ENCODE measurements around the gene DPYSL3.
A peak's percentile ranks its signal among the peaks of the same experiment; 100 is the strongest.

Gene DPYSL3

DNA sequence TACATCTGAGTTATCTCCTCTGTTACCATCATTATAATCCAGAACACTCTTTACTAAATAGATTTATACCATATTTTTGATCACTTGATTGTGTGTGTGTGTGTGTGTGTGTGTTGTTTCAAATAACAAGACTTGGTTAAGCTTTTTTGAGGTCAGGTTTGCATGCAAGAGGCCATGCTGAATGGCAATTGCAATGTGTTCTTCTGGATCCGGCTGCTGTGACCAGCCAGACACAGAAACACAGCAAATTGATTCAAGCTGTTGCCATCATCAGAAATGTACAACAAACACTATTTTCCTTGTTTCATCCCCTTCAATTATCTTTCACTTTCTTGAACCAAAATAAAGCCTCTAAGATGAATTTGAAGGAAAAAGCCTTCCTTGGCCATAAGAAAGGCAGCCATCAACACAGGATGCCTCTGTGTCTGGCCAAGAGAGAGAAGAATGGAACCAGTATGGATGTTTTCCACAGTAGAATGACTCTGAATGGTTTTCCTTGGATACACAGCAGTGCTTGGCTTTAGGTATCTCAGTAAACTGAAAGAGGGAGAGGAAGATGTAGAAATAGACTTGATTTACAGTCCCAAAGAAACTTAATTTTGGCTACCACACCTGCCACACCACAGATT, 53.9 kb downstream of the DPYSL3 start:
- TF ChIP-seq ELF4 (IDR thresholded peaks at IDR 0.05): no peak
- no peak for TF ChIP-seq LEF1 (IDR thresholded peaks at IDR 0.05; ENCODE audit: borderline replicate concordance)
- no peak for TF ChIP-seq ARNT (IDR thresholded peaks at IDR 0.05)
- TF ChIP-seq, protein P1, sequence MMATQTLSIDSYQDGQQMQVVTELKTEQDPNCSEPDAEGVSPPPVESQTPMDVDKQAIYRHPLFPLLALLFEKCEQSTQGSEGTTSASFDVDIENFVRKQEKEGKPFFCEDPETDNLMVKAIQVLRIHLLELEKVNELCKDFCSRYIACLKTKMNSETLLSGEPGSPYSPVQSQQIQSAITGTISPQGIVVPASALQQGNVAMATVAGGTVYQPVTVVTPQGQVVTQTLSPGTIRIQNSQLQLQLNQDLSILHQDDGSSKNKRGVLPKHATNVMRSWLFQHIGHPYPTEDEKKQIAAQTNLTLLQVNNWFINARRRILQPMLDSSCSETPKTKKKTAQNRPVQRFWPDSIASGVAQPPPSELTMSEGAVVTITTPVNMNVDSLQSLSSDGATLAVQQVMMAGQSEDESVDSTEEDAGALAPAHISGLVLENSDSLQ (IDR thresholded peaks at IDR 0.05): no peak
- no peak for TF ChIP-seq L3MBTL2 (conservative IDR thresholded peaks at IDR 0.05)
- no peak for TF ChIP-seq SP1 (IDR thresholded peaks at IDR 0.05)
- no peak for TF ChIP-seq CTBP1 (IDR thresholded peaks at IDR 0.05; ENCODE audit: borderline replicate concordance)
- DNase-seq (ENCODE audit: extremely low spot score): no peak
- POLR2A ChIA-PET: no interaction called here
- CTCF ChIA-PET: interaction anchor here (2.1 to 3.1 kb wide), 2 partner anchors 8 to 122 kb away, joined by 8 to 13 read pairs; no protein-coding TSS in a partner anchor

DNA sequence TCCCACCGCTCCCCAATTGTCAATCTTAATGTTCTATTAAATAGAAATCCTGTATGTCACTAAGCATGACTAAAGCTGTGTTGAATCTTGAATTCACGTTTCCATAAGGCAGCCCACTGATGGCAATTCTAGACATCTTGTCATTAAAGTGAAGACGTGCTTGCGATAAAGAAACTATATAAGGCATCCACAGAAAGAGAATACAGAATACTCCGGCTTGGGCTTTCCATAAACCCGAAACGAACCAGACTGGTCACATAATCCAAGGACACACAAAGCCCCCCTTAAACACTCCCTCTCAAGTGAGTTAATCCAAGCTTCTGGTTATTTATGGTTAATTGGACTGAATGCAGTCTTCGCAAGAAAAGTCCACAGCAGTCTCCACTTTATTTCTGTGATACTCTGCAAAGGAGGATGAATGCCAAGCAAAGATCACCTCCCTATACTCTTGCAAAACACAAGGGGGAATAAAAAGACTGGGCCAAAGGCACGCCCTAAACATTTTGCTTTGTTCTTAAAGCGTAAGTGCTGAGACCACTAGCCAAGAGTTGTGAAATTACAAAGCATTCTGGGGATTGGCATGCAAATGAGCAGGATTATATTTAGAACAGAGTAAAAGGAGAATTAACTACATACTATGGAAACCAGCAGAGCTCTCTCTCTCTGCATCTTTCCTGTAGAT, 54.7 kb downstream of the DPYSL3 start:
- ChIA-PET POLR2A (interaction anchor here (1.0 kb wide), 1 partner anchor 122 kb away, joined by 3 read pairs; no protein-coding TSS in a partner anchor), CTCF (interaction anchor here (1.3 to 3.1 kb wide), 5 partner anchors 9 to 123 kb away, joined by 3 to 13 read pairs (median 6); no protein-coding TSS in a partner anchor)
- TF ChIP-seq SP1 (IDR thresholded peaks at IDR 0.05) (no peak), LEF1 (IDR thresholded peaks at IDR 0.05; ENCODE audit: borderline replicate concordance) (no peak), FOXK2 (IDR thresholded peaks at IDR 0.05) (no peak), FOXA1 (IDR thresholded peaks at IDR 0.05) (no peak), ZNF384 (IDR thresholded peaks at IDR 0.05) (no peak), HDGF (IDR thresholded peaks at IDR 0.05; ENCODE audit: borderline replicate concordance) (no peak), L3MBTL2 (conservative IDR thresholded peaks at IDR 0.05) (no peak), ELF4 (IDR thresholded peaks at IDR 0.05) (no peak), BHLHE40 (IDR thresholded peaks at IDR 0.05; ENCODE audit: borderline replicate concordance) (no peak)
- TF ChIP-seq, protein P1 (IDR thresholded peaks at IDR 0.05): no peak
- DNase-seq (ENCODE audit: extremely low spot score): no peak

DNA sequence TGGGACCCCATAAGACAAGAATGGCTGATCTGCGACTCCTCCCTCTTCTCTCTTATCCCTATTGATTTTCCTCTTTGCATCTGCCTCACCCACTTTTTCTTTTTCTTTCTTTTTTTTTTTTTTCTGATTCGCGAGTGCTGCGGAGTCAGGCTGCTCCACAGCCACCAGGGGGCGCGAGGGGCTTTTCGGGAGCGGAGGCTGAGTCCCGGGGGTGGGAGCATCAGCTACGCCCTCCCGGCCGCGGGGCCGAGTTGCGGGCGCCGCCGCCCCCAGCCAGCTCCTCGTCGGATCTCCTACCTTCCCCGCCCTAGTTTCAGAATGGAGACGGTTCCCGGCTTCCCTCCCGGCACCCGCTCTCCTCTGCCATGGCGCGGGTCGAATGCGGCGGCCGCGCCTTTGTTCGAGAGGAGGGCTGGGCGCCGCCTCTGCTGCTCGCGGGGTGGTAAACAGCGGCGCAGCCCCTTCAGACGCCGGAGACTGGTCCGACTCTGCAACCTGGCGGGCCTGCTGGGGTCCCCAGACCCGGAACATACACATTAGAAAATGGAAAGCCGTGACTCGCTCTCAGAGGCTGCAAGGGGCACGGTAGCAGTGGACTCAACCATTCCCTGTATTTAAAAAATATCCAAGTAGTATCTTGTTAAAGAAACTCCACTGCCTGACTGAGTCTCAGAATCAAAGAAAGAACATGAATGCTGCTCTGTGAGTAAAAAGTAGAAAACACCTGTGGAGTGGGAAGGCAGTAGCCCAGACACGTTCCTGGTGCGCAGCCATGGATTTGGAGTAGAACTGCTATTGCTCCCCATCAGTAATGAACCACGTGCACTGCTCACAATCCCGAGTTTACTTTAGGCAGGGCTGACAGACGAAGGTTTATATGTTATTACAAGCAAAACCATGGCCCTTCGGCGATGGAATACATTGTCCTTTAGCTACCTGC, 55.7 kb downstream of the DPYSL3 start:
- POLR2A ChIA-PET: interaction anchor here (0.6 to 1.0 kb wide), 4 partner anchors 86 to 124 kb away, joined by 3 to 5 read pairs (median 4); no protein-coding TSS in a partner anchor
- peak; percentile 80 for DNase-seq (ENCODE audit: extremely low spot score)
- TF ChIP-seq, protein P1 (IDR thresholded peaks at IDR 0.05): no peak
- peak; percentile 98 for TF ChIP-seq ZNF384 (IDR thresholded peaks at IDR 0.05)
- CTCF ChIA-PET: interaction anchor here (0.7 to 3.1 kb wide), 10 partner anchors 10 to 1613 kb away, joined by 3 to 13 read pairs (median 4); no protein-coding TSS in a partner anchor

DNA sequence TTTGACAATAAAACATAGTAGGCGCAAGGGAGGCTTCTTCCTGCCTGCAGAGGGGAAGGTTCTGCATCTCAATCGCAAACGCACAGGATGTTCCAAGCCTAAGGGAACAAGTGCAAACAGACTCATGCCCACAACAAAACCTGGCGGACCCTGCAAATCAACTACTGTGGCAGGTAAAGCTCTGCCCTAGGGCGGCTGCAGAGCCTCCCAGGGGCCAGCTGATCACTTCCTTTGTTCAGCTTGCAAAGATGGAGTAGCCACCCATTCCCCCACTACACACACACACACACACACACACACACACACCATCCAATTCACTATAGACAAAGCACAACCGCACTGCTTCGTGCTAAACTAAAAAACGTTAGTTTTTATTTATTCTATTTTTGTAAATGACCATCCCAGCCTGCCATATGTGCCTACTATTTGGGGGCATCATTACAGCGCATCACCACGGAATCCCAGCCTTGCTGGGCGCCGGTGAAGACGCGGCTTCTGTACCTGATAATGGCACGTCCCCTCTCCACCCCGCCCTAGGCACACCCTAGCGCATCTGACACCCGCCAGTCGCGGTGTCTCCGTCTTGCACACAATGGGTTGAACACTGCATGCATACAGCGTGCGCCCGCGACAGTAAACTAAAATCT, 57.6 kb downstream of the DPYSL3 start:
- ChIA-PET POLR2A (no interaction called here), CTCF (interaction anchor here (1.2 kb wide), 1 partner anchor 124 kb away, joined by 3 read pairs; no protein-coding TSS in a partner anchor)
- TF ChIP-seq ARNT (IDR thresholded peaks at IDR 0.05): no peak
- no peak for TF ChIP-seq SUZ12 (IDR thresholded peaks at IDR 0.05)
- no peak for TF ChIP-seq SP1 (IDR thresholded peaks at IDR 0.05)
- no peak for TF ChIP-seq FOXK2 (IDR thresholded peaks at IDR 0.05)
- TF ChIP-seq, protein P1 (IDR thresholded peaks at IDR 0.05): no peak
- TF ChIP-seq FOXM1 (IDR thresholded peaks at IDR 0.05; ENCODE audit: borderline replicate concordance): no peak
- no peak for TF ChIP-seq NFRKB (IDR thresholded peaks at IDR 0.05)
- TF ChIP-seq BHLHE40 (IDR thresholded peaks at IDR 0.05; ENCODE audit: borderline replicate concordance): no peak
- no peak for TF ChIP-seq FOXA1 (IDR thresholded peaks at IDR 0.05)
- no peak for TF ChIP-seq CTBP1 (IDR thresholded peaks at IDR 0.05; ENCODE audit: borderline replicate concordance)
- TF ChIP-seq ELF4 (IDR thresholded peaks at IDR 0.05): no peak
- TF ChIP-seq LEF1 (IDR thresholded peaks at IDR 0.05; ENCODE audit: borderline replicate concordance): no peak
- no peak for TF ChIP-seq ZNF384 (IDR thresholded peaks at IDR 0.05)
- TF ChIP-seq L3MBTL2 (conservative IDR thresholded peaks at IDR 0.05): no peak
- TF ChIP-seq TARDBP (IDR thresholded peaks at IDR 0.05): no peak
- TF ChIP-seq HDGF (IDR thresholded peaks at IDR 0.05; ENCODE audit: borderline replicate concordance): no peak
- DNase-seq (ENCODE audit: extremely low spot score): no peak

DNA sequence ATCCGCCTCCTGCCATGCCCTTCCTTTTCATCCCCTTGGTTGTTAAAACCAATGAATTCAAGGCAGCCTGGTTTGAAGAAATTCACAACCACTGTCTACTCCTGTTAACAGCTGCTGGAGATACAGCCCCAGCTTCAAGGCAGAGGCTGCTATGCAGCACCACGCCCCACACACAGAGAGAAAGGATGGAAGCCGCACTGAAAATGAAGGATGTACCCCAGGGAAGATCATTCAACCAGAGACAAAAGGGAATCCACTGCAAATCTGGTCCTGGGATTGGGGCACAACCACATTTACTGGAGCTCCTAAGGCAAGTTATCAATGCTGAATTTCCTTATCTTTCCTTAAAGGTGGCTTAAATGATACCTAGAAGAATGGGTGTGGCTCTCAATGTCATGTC, 58.7 kb downstream of the DPYSL3 start:
- DNase-seq (ENCODE audit: extremely low spot score): no peak
- ChIA-PET CTCF (interaction anchor here (0.7 to 0.9 kb wide), 3 partner anchors 22 to 1904 kb away, joined by 3 to 5 read pairs (median 3); no protein-coding TSS in a partner anchor), POLR2A (no interaction called here)
- TF ChIP-seq, protein P1 (IDR thresholded peaks at IDR 0.05): no peak
- TF ChIP-seq ZNF384 (IDR thresholded peaks at IDR 0.05) (no peak), LEF1 (IDR thresholded peaks at IDR 0.05; ENCODE audit: borderline replicate concordance) (no peak), ELF4 (IDR thresholded peaks at IDR 0.05) (no peak)
